Retinal pigment epithelial cell (primary cell): ENCODE data around the gene ZNF521.

Experiments
- DNase-seq: peaks from one replicate; pipeline ENCODE4 v3.0.0-alpha.2; 2010; ENCODE audit warnings: low read depth
- H3K4me3 ChIP-seq: 2 replicates; pipeline ENCODE4 v1.5.1; 2011; ENCODE audit warnings: mild to moderate bottlenecking, low read length, control low read depth, moderate library complexity
- CTCF ChIP-seq: conservative IDR thresholded peaks from 2 replicates; pipeline ENCODE4 v1.5.1; 2011; ENCODE audit warnings: low read depth, low read length, control low read depth, inconsistent platforms

The ZNF521 gene

GRCh38 chr18:25061395-25061794 lies 290.6 kb downstream of the ZNF521 start:
- no peak for DNase-seq
- H3K4me3 ChIP-seq: no peak overlapping the region
- TF ChIP-seq CTCF: no peak

- H3K4me3 ChIP-seq: no peak overlapping the region
- DNase-seq: no peak
- TF ChIP-seq CTCF: no peak
Measured at GRCh38 chr18:25058521-25058920, 293.4 kb downstream of the ZNF521 start.

- DNase-seq: no peak
- no peak overlapping the region for H3K4me3 ChIP-seq
- no peak for TF ChIP-seq CTCF
Measured at GRCh38 chr18:25057491-25058050, 294.4 kb downstream of the ZNF521 start.

GRCh38 chr18:25056429-25056828 lies 295.5 kb downstream of the ZNF521 start:
- no peak overlapping the region for H3K4me3 ChIP-seq
- DNase-seq: no peak
- no peak for TF ChIP-seq CTCF

GRCh38 chr18:25055076-25055475 lies 296.9 kb downstream of the ZNF521 start:
- H3K4me3 ChIP-seq: no peak overlapping the region
- no peak for DNase-seq
- TF ChIP-seq CTCF: no peak

GRCh38 chr18:25053466-25053865 lies 298.5 kb downstream of the ZNF521 start:
- H3K4me3 ChIP-seq: no peak overlapping the region
- no peak for DNase-seq
- TF ChIP-seq CTCF: no peak

- H3K4me3 ChIP-seq: no peak overlapping the region
- no peak for DNase-seq
- TF ChIP-seq CTCF: no peak
Measured at GRCh38 chr18:25052511-25052921, 299.4 kb downstream of the ZNF521 start.
